K562 (cell line): ENCODE measurements around the gene TSPAN1. TPM values are rescaled to one million over a fixed set of nuclear protein-coding genes. Genes with fewer than 3 reads are reported as not detected.
A peak's percentile ranks its signal among the peaks of the same experiment; 100 is the strongest.

Experiments
- BCOR ChIP-seq: fragments of 450-650 bp; IDR thresholded peaks from 2 replicates; pipeline ENCODE4 v1.6.1; 2016
- HINFP ChIP-seq: fragments of 450-650 bp; conservative IDR thresholded peaks from 2 replicates; pipeline ENCODE4 v1.6.1; 2016; ENCODE audit warnings: missing genetic modification characterization, low read depth, mild to moderate bottlenecking, control low read depth, missing compliant biosample characterization
- MAFG ChIP-seq: fragments of 450-650 bp; conservative IDR thresholded peaks from 2 replicates; pipeline ENCODE4 v1.6.1; 2016; ENCODE audit warnings: missing genetic modification characterization, missing compliant biosample characterization
- MTA3 ChIP-seq: fragments of 450-650 bp; formaldehyde crosslinking; IDR thresholded peaks from 2 replicates; pipeline ENCODE4 v1.6.1; 2017; ENCODE audit warnings: mild to moderate bottlenecking, borderline replicate concordance
- NCOA2 ChIP-seq, 2 experiments: fragments of 450-650 bp; IDR thresholded peaks; 2 replicates each; pipeline ENCODE4 v1.6.1; 2018; ENCODE audit warnings: mild to moderate bottlenecking in 2 of 2, moderate library complexity in 1 of 2; ENCODE audit not compliant: partially characterized antibody in 2 of 2
- NEUROD1 ChIP-seq: fragments of 150-350 bp; IDR thresholded peaks from 2 replicates; pipeline ENCODE4 v1.6.1; 2014; ENCODE audit warnings: borderline replicate concordance, low read length, low read depth; ENCODE audit not compliant: partially characterized antibody
- POLR2B ChIP-seq: fragments of 450-650 bp; IDR thresholded peaks from 2 replicates; pipeline ENCODE4 v1.6.1; 2018; ENCODE audit warnings: low read depth; ENCODE audit not compliant: partially characterized antibody
- RFX1 ChIP-seq: fragments of 450-650 bp; IDR thresholded peaks from 2 replicates; pipeline ENCODE4 v1.6.1; 2016; ENCODE audit warnings: mild to moderate bottlenecking, moderate library complexity
- SIRT6 ChIP-seq: IDR thresholded peaks from one replicate; pipeline ENCODE4 v1.6.1; 2012; ENCODE audit warnings: low read depth, mild to moderate bottlenecking, control low read depth, inconsistent platforms, low read length, moderate library complexity
- TSC22D4 ChIP-seq: fragments of 450-650 bp; IDR thresholded peaks from 2 replicates; pipeline ENCODE4 v1.6.1; 2016; ENCODE audit warnings: missing genetic modification characterization, missing biosample characterization, control low read depth
- polyA plus RNA-seq, 8 experiments: library from polyadenylated mRNA; depleted of rRNA in 4 of 8; stranded (reverse) in 5 of 8; unstranded in 3 of 8; fragments of >200 nt; fragmentation: Nextera tagmentation in 2 of 8; fragmentation: Illumina TruSeq in 1 of 8; extraction: Ambion mirVana in 2 of 8; extraction: Trizol in 1 of 8; gene quantifications; 2 replicates each; pipeline versions ENCODE4 v1.2.1 to v1.2.3, GENCODE V29; 2011 to 2014; ENCODE audit warnings: inconsistent platforms in 1 of 8, missing spikeins in 1 of 8
- total RNA-seq, 7 experiments: library from RNA; depleted of rRNA in 6 of 7; stranded (reverse); fragments of >200 nt in 6 of 7; fragmentation: Illumina TruSeq in 2 of 7; extraction: Trizol in 2 of 7; gene quantifications; 2 replicates each; pipeline versions ENCODE4 v1.2.1 to v1.2.3, GENCODE V29; 2011 to 2021; ENCODE audit warnings: low replicate concordance in 1 of 7
- TF ChIP-seq, protein P1 (sequence below): sonication (generic); formaldehyde crosslinking; IDR thresholded peaks from 2 replicates; pipeline ENCODE4 v1.8.0; 2022; ENCODE audit warnings: mild to moderate bottlenecking, missing genetic modification reagents
- TF ChIP-seq, protein P2 (sequence below): fragments of 200-800 bp; sonication (Bioruptor generic); IDR thresholded peaks from 2 replicates; pipeline ENCODE4 v1.6.1; 2017; ENCODE audit warnings: missing genetic modification characterization, missing compliant biosample characterization

Gene TSPAN1
- total and polyA plus RNA-seq, 9 of the 15 experiments (the other 6 are each of a cell fraction or from before 2014, with no cell fraction given): 0.58 TPM; not detected in 8

GRCh38 chr1:46173361-46173856, 1.5 kb upstream of the TSPAN1 start (continued):
- TF ChIP-seq, protein P1, sequence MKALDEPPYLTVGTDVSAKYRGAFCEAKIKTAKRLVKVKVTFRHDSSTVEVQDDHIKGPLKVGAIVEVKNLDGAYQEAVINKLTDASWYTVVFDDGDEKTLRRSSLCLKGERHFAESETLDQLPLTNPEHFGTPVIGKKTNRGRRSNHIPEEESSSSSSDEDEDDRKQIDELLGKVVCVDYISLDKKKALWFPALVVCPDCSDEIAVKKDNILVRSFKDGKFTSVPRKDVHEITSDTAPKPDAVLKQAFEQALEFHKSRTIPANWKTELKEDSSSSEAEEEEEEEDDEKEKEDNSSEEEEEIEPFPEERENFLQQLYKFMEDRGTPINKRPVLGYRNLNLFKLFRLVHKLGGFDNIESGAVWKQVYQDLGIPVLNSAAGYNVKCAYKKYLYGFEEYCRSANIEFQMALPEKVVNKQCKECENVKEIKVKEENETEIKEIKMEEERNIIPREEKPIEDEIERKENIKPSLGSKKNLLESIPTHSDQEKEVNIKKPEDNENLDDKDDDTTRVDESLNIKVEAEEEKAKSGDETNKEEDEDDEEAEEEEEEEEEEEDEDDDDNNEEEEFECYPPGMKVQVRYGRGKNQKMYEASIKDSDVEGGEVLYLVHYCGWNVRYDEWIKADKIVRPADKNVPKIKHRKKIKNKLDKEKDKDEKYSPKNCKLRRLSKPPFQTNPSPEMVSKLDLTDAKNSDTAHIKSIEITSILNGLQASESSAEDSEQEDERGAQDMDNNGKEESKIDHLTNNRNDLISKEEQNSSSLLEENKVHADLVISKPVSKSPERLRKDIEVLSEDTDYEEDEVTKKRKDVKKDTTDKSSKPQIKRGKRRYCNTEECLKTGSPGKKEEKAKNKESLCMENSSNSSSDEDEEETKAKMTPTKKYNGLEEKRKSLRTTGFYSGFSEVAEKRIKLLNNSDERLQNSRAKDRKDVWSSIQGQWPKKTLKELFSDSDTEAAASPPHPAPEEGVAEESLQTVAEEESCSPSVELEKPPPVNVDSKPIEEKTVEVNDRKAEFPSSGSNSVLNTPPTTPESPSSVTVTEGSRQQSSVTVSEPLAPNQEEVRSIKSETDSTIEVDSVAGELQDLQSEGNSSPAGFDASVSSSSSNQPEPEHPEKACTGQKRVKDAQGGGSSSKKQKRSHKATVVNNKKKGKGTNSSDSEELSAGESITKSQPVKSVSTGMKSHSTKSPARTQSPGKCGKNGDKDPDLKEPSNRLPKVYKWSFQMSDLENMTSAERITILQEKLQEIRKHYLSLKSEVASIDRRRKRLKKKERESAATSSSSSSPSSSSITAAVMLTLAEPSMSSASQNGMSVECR: no peak
- TF ChIP-seq RFX1 (no peak), TSC22D4 (no peak), SIRT6 (no peak), BCOR (no peak; the same call in 1 of the 2 replicates), NCOA2 (IDR thresholded peaks at IDR 0.05; ENCODE audit: partially characterized antibody in 2 of 2) (no peak), HINFP (no peak), MAFG (tag) (no peak), POLR2B (no peak), MTA3 (peak; percentile 49; the same call in 1 of the 2 replicates), NEUROD1 (peak; percentile 26)
- TF ChIP-seq, protein P2, sequence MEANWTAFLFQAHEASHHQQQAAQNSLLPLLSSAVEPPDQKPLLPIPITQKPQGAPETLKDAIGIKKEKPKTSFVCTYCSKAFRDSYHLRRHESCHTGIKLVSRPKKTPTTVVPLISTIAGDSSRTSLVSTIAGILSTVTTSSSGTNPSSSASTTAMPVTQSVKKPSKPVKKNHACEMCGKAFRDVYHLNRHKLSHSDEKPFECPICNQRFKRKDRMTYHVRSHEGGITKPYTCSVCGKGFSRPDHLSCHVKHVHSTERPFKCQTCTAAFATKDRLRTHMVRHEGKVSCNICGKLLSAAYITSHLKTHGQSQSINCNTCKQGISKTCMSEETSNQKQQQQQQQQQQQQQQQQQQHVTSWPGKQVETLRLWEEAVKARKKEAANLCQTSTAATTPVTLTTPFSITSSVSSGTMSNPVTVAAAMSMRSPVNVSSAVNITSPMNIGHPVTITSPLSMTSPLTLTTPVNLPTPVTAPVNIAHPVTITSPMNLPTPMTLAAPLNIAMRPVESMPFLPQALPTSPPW (CRISPR knock-in tag): peak; percentile 43; the same call in 1 of the 2 replicates
